Psoas muscle (tissue), 8 donors: ENCODE results near the gene SHANK1. TPM values are rescaled to one million over a fixed set of nuclear protein-coding genes. Genes with fewer than 3 reads are reported as not detected.

Experiments used
- ATAC-seq, 4 donors: fragments of 200-7000 bp; cut with Tn5 transposase; one replicate each; pipeline ENCODE4 v1.9.1; 2020; ENCODE audit warnings: moderate library complexity in 3 of 4, mild to moderate bottlenecking in 2 of 4
- DNase-seq, 2 donors: peaks; one replicate each; pipeline ENCODE4 v3.0.0-alpha.2; 2020
- H3K27ac ChIP-seq: fragments of 200-600 bp; one replicate; pipeline ENCODE4 v1.8.0; 2022
- H3K27me3 ChIP-seq, 3 donors: fragments of 200-600 bp in 1 of 3; one replicate each; pipeline versions ENCODE4 v1.6.1 to v1.8.0; 2013 to 2022; ENCODE audit warnings: low read length in 2 of 3, mild to moderate bottlenecking in 2 of 3, moderate library complexity in 1 of 3; ENCODE audit not compliant: insufficient read depth in 3 of 3
- H3K36me3 ChIP-seq, 2 donors: fragments of 200-600 bp in 1 of 2; one replicate each; pipeline versions ENCODE4 v1.6.1 to v1.8.0; 2013 to 2022; ENCODE audit warnings: low read depth in 1 of 2, mild to moderate bottlenecking in 1 of 2, moderate library complexity in 1 of 2; ENCODE audit not compliant: insufficient read depth in 1 of 2
- H3K4me1 ChIP-seq: fragments of 200-600 bp; one replicate; pipeline ENCODE4 v1.8.0; 2022
- H3K4me3 ChIP-seq: fragments of 200-600 bp; one replicate; pipeline ENCODE4 v1.8.0; 2022; ENCODE audit warnings: mild to moderate bottlenecking
- H3K9me3 ChIP-seq: fragments of 200-600 bp; one replicate; pipeline ENCODE4 v1.8.0; 2022
- WGBS, 3 donors: extraction: QIAGEN DNeasy Blood & Tissue Kit; methylation state at CpG; one replicate each; pipeline versions ENCODE4 v1.1.6 to v1.1.7; 2013; 5-methylcytosine and 5-hydroxymethylcytosine counted together
- intact Hi-C, 2 donors: fragments of 100-400 bp; cut with DNase I; formaldehyde crosslinking; loops; one replicate each; pipeline versions ENCODE4 v1.11.0 to v1.14.2; 2022
- polyA plus RNA-seq, 3 donors: library from polyadenylated mRNA; stranded (reverse); fragments of 200-250 nt; gene quantifications; one replicate each; pipeline ENCODE4 v1.2.3, GENCODE V29; 2013
- total RNA-seq, 4 donors: library from RNA; stranded (reverse); fragmentation: NEBNext Ultra II Directional in 2 of 4; extraction: Animal tissue kit (Norgen Biotek cat#: 25700) in 2 of 4; gene quantifications; one replicate each; pipeline versions ENCODE4 v1.2.1 to v1.2.4, GENCODE V29; 2021 to 2023
- TF ChIP-seq, protein P1 (sequence below): fragments of 200-600 bp; IDR thresholded peaks from one replicate; pipeline ENCODE4 v1.8.0; 2022; ENCODE audit warnings: antibody characterized with exemption
- donor health status: healthy with polysubstance abuse.
- donor health status: DM: no; HTN: no; CAD: no; lungs with moderate emphysema.
- donor health status: Bipolar disorder and iron deficiency.
- donor health status: healthy.
- donor health status: DM: yes; HTN: yes; CAD: no.
- donor health status: DM: no; HTN: no; CAD: no.
- donor health status: DM: no; HTN: no; CAD: no.
- donor health status: DM: yes; HTN: yes; CAD: no.

SHANK1 gene
- total and polyA plus RNA-seq, 7 donors, result 0.14 to 1.3 (median 0.39) TPM; not detected in 2

DNA sequence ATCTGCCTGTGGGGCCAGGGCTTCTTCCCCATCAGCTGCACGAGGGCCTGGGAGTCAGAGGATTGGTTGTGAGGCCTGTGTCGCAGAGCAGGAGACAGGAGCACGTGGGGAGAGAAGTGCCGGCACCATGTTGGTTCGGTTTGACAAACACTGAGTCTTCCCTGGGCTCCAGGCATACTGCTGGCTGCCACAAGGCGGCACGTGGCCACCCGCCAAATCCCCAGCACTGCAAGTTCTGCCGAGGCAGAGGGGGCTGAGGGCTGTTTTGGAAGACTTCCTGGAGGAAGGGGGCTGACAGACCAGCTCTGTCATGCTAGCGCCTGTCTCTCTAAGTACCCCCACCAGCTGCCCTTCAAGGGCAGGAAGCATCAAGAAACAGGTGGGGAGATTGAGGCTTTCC lies 9.5 kb downstream of the SHANK1 start:
- Histone ChIP-seq H3K27me3 (peaks cover 0 to 8% (median 0%) of the 10 kb centered on the region in 3 donors), H3K4me3 (no peak overlapping the region), H3K27ac (no peak overlapping the region), H3K4me1 (no peaks in the 10 kb centered on the region), H3K36me3 (no peaks in the 10 kb centered on the region), H3K9me3 (no peaks in the 10 kb centered on the region)
- TF ChIP-seq, protein P1, sequence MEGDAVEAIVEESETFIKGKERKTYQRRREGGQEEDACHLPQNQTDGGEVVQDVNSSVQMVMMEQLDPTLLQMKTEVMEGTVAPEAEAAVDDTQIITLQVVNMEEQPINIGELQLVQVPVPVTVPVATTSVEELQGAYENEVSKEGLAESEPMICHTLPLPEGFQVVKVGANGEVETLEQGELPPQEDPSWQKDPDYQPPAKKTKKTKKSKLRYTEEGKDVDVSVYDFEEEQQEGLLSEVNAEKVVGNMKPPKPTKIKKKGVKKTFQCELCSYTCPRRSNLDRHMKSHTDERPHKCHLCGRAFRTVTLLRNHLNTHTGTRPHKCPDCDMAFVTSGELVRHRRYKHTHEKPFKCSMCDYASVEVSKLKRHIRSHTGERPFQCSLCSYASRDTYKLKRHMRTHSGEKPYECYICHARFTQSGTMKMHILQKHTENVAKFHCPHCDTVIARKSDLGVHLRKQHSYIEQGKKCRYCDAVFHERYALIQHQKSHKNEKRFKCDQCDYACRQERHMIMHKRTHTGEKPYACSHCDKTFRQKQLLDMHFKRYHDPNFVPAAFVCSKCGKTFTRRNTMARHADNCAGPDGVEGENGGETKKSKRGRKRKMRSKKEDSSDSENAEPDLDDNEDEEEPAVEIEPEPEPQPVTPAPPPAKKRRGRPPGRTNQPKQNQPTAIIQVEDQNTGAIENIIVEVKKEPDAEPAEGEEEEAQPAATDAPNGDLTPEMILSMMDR, result no peak
- ATAC-seq (no peak), DNase-seq (peak in 1 of 2 donors; percentile 28)
- 48 to 57% (median 50%) methylated on average over 10 of the region's 10 CpGs for WGBS, 3 donors
- intact Hi-C loops, result no loop called here

DNA sequence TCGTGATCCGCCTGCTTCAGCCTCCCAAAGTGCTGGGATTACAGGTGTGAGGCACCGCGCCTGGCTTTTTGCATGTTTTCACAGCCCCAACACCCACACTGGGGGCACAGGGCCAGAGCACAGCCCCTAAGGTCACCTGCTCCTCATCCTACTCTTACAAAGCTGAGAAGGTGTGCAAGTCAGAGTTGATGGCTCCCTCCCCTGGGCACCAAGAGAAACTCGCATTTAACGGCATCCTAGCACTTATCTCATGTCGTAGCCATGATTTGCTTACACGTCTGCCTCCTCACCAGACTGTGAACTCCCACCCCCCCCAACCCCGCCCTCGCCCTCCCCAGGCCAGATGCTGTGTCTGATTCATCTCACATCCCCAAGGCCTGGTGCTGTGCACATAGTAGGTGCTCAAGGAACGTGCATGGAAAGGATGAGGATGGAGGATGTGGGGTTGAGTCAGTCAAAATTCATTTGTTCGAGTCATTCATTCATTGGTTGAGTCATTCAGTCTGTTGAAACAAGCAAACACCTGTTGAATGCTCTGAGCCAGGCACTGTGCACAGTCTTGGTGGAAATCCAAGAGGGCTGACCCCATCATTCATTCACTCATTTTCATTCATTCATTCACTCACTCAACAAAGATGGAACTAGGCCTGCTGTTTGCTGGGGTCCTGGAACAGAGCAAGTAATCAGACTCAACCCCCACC lies 11.3 kb downstream of the SHANK1 start:
- H3K4me1 ChIP-seq, result no peaks in the 10 kb centered on the region
- ATAC-seq (no peak), DNase-seq (peak in 1 of 2 donors; percentile 30)
- H3K4me3 ChIP-seq, result no peak overlapping the region
- WGBS, 3 donors, result 66 to 72% (median 68%) methylated on average over 12 of the region's 12 CpGs
- peaks cover 0 to 16% (median 3%) of the 10 kb centered on the region in 3 donors for H3K27me3 ChIP-seq
- intact Hi-C loops, result no loop called here
- TF ChIP-seq, protein P1, result no peak
- no peaks in the 10 kb centered on the region for H3K36me3 ChIP-seq
- H3K27ac ChIP-seq, result no peak overlapping the region
- H3K9me3 ChIP-seq, result no peaks in the 10 kb centered on the region

DNA sequence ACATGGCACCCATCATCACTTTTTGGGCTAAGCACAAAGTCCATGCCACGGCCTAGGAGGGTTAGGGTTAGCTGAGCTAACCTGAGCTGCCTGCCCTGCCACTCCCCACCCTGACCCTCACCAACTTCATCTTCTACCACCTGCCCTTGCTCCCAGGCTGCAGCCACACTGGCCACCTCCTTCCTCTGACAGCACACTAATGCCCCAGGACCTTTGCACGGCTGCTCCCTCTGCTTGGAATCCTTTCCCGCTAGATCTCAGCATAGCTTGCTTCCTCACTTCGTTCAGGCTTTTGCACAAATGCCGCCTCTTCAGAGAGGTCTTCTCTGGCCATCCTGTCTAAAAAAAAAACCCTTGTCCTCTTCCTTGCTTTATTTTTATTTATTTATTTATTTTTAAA lies 13.2 kb downstream of the SHANK1 start:
- Histone ChIP-seq H3K27me3 (peaks cover 0 to 21% (median 6%) of the 10 kb centered on the region in 3 donors), H3K4me3 (no peak overlapping the region), H3K4me1 (no peaks in the 10 kb centered on the region), H3K36me3 (no peaks in the 10 kb centered on the region), H3K27ac (no peak overlapping the region), H3K9me3 (no peaks in the 10 kb centered on the region)
- ATAC-seq (no peak), DNase-seq (peak in 1 of 2 donors; percentile 15)
- WGBS, 3 donors, result 63 to 78% (median 69%) methylated on average over 5 of the region's 5 CpGs
- intact Hi-C loops, result no loop called here
- TF ChIP-seq, protein P1, result no peak

DNA sequence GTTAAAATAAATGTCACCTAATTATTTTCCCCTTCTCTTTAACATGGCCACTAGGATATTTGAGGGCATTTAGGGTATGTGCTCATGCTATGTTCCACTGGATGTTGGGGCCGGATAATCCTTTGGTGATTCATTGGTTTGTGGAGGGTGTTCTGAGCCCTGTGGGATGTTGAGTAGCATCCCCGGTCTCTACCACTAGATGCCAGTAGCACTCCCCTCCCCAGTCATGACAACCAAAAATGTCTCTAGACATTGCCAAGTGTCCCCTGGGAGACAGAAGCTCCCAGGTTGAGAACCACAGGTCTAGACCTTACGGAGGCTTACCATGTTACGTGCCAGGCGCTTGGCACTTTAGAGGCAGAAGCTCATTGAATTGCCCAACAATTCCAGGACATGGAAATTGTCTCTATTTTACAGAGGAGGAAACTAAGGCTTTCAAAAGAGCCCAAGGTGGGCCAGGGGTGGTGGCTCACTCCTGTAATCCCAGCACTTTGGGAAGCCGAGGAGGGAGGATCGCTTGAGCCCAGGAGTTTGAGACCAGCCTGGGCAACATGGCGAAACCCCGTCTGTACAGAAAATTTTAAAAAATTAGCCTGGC lies 14.1 kb downstream of the SHANK1 start:
- Histone ChIP-seq H3K36me3 (no peaks in the 10 kb centered on the region), H3K4me1 (no peaks in the 10 kb centered on the region), H3K4me3 (no peak overlapping the region), H3K9me3 (no peaks in the 10 kb centered on the region), H3K27me3 (peaks cover 0 to 25% (median 6%) of the 10 kb centered on the region in 3 donors), H3K27ac (no peak overlapping the region)
- no peak for DNase-seq
- 39 to 44% (median 43%) methylated on average over 9 of the region's 9 CpGs for WGBS, 3 donors
- intact Hi-C loops, result no loop called here
- TF ChIP-seq, protein P1, result peak; percentile 27
- peak in 1 of 4 donors; percentile 44 for ATAC-seq
